Lower leg skin (tissue), 3 donors: Measurements from ENCODE around the gene RHOV.

ENCODE experiments used
- POLR2A ChIP-seq, 2 donors: fragments of 450-650 bp; IDR thresholded peaks; one replicate each; pipeline ENCODE4 v1.6.1; 2016 to 2017; ENCODE audit warnings: antibody characterized with exemption in 2 of 2, mild to moderate bottlenecking in 1 of 2, moderate library complexity in 1 of 2
- TF ChIP-seq, protein P1 (sequence below), 3 donors: fragments of 450-650 bp; IDR thresholded peaks; one replicate each; pipeline ENCODE4 v1.5.1; 2016; ENCODE audit warnings: antibody characterized with exemption in 3 of 3, mild to moderate bottlenecking in 3 of 3, moderate library complexity in 2 of 3

DNA sequence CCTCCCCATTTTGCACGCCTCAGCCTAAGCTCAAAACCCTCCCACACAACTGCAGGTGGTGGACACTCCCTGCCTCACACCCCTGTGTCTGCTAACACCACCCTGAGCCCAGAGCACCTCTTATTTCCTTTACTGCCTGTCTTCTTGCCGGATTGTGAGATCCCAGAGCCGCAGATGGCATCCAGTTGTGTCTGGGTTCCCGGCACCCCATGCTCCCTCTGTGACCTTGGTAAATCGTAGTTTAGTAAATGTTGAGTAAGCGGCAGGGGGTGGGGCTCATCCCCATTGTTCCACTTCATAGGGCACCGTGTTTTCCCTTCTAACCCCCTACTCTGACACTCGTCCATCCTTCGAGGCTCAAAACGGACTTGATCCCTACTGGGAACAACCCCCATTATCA, 15.3 kb downstream of the RHOV start:
- TF ChIP-seq, protein P1, sequence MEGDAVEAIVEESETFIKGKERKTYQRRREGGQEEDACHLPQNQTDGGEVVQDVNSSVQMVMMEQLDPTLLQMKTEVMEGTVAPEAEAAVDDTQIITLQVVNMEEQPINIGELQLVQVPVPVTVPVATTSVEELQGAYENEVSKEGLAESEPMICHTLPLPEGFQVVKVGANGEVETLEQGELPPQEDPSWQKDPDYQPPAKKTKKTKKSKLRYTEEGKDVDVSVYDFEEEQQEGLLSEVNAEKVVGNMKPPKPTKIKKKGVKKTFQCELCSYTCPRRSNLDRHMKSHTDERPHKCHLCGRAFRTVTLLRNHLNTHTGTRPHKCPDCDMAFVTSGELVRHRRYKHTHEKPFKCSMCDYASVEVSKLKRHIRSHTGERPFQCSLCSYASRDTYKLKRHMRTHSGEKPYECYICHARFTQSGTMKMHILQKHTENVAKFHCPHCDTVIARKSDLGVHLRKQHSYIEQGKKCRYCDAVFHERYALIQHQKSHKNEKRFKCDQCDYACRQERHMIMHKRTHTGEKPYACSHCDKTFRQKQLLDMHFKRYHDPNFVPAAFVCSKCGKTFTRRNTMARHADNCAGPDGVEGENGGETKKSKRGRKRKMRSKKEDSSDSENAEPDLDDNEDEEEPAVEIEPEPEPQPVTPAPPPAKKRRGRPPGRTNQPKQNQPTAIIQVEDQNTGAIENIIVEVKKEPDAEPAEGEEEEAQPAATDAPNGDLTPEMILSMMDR (IDR thresholded peaks at IDR 0.05): no peak
- TF ChIP-seq POLR2A (IDR thresholded peaks at IDR 0.05): no peak
